GM10248 (cell line): Measurements from ENCODE around the gene RPP30.

ENCODE experiments used
- CTCF ChIA-PET: fragments of 300-600 bp; sonication (Branson Sonifier 250); formaldehyde crosslinking; extraction: SDS; loops from one replicate; lab custom pipeline; 2021; ENCODE audit warnings: antibody characterized with exemption; lab: Yijun Ruan, JAX
- POLR2A ChIA-PET: fragments of 350-650 bp; sonication (Branson Sonifier 250); formaldehyde crosslinking; extraction: SDS; loops from one replicate; lab custom pipeline; 2020; ENCODE audit warnings: antibody characterized with exemption; lab: Yijun Ruan, JAX
- DNase-seq: peaks from one replicate; pipeline ENCODE4 v3.0.0; 2012; ENCODE audit errors: extremely low spot score
- TF ChIP-seq, protein P1 (sequence below): IDR thresholded peaks from 2 replicates; pipeline ENCODE4 v1.5.1; 2012; ENCODE audit warnings: mild to moderate bottlenecking, low read depth; ENCODE audit errors: extremely low read depth, missing control alignments, control extremely low read depth

RPP30 gene

GRCh38 chr10:90845726-90846125 is 26.0 kb upstream of the RPP30 start:
- TF ChIP-seq, protein P1, sequence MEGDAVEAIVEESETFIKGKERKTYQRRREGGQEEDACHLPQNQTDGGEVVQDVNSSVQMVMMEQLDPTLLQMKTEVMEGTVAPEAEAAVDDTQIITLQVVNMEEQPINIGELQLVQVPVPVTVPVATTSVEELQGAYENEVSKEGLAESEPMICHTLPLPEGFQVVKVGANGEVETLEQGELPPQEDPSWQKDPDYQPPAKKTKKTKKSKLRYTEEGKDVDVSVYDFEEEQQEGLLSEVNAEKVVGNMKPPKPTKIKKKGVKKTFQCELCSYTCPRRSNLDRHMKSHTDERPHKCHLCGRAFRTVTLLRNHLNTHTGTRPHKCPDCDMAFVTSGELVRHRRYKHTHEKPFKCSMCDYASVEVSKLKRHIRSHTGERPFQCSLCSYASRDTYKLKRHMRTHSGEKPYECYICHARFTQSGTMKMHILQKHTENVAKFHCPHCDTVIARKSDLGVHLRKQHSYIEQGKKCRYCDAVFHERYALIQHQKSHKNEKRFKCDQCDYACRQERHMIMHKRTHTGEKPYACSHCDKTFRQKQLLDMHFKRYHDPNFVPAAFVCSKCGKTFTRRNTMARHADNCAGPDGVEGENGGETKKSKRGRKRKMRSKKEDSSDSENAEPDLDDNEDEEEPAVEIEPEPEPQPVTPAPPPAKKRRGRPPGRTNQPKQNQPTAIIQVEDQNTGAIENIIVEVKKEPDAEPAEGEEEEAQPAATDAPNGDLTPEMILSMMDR: no peak
- DNase-seq: no peak
- ChIA-PET CTCF (no interaction called here), POLR2A (no interaction called here)

DNA sequence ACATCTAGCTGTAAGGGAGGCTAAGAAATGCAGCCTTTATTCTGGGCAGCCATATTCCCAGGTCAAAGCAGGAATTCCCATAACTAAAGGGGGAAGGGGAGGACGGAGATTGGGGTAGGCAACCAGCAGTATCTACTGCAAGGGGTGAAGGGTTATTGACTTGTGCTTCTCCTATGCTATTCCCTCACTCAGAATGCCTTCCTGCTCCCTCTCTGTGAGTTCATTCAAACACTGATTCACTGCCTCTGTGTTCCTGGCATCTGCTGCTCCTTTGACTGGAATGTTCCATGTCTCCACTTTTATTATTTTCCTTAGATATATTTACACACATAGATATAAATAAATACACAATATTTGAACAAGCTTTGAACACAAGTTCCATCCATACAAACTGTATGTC is 25.0 kb upstream of the RPP30 start:
- POLR2A ChIA-PET: no interaction called here
- no peak for DNase-seq
- TF ChIP-seq, protein P1: no peak
- CTCF ChIA-PET: no interaction called here

DNA sequence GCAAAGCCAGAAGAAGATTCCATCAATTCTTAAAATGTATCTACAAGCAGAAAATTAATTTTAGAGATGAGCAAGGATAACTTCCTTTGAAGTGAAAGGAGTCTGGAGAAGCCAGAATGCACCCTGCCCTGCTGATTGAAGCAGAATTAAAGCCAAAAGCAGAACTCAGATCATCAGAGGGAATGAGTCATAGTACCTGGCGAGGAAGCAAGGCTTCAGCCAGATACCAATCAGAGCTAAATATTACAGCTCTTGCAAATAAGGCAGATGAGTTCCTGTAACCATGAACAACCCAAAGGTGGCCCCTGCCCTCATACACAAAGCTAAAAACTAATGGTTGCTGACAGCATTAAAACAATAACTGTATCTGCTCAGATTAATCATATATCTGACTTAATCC is 24.3 kb upstream of the RPP30 start:
- TF ChIP-seq, protein P1: no peak
- ChIA-PET CTCF (no interaction called here), POLR2A (no interaction called here)
- DNase-seq: no peak

DNA sequence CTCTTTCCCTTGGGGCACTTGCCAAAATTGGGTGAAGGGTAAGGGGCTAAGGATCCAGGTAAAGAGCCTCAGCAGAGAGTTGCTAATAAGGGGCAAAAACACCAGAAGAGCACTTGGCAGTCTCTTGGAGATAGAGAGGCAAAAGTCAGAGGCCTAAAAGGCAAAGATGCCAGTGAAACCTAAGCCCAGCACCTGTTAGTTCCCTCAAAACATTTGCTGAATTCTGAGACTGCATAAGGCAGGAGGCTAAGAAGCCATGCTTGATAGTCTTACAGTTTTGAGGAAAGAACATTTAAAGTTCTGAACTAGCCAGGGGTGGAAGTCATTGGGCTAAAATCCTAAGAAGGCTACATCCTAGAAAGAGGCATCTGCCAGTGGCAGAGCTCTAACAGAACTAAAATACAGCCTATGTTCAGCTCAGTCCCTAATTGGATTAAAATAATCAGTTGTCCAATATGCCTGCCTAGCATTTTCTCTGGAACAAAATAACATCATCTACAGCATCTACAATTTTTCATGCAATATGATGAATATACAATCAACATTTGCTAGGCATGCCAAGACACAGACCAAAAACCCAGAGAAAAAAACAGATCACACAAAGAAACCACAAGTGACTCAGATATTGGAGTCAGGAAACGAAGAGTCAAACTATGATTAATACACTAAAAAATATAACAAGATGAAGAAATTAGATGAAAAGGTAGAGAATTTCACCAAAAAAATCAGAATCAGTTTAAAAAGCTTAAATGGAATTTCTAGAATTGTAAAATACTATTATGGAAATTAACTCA is 21.6 kb upstream of the RPP30 start:
- CTCF ChIA-PET: interaction anchor here (1.5 to 2.1 kb wide), 2 partner anchors 16 to 22 kb away, joined by 3 to 8 read pairs; partner anchors contain the start of gene RPP30
- POLR2A ChIA-PET: no interaction called here
- TF ChIP-seq, protein P1: no peak
- no peak for DNase-seq

DNA sequence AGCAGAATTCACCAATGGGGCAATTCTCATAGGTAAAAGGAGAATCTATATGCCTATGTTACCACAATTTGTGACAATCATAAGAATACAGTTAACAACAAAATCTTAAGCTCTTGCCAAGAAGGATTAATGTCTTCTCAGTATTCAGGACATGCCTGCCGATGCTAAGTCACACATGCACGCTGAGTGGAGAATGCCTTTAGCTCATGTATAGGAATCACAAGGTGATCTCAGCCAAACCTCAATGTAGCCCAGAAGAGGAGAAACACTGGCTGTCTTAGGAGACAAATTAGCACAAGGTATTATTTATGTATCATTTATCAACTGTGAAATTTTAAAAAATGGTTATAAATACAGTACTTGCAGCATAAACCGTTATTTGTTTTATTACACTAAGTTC is 16.6 kb upstream of the RPP30 start:
- TF ChIP-seq, protein P1: no peak
- DNase-seq: no peak
- ChIA-PET POLR2A (no interaction called here), CTCF (interaction anchor here (2.2 kb wide), 1 partner anchor 67 kb away, joined by 5 read pairs; no protein-coding TSS in a partner anchor)

- no peak for DNase-seq
- ChIA-PET CTCF (interaction anchor here (0.8 to 1.2 kb wide), 2 partner anchors 9 to 16 kb away, joined by 4 to 6 read pairs; no protein-coding TSS in a partner anchor), POLR2A (no interaction called here)
- TF ChIP-seq, protein P1: no peak
Observed at GRCh38 chr10:90856261-90856660, 15.5 kb upstream of the RPP30 start.
